ENCODE results near the gene SLF1.

DNA sequence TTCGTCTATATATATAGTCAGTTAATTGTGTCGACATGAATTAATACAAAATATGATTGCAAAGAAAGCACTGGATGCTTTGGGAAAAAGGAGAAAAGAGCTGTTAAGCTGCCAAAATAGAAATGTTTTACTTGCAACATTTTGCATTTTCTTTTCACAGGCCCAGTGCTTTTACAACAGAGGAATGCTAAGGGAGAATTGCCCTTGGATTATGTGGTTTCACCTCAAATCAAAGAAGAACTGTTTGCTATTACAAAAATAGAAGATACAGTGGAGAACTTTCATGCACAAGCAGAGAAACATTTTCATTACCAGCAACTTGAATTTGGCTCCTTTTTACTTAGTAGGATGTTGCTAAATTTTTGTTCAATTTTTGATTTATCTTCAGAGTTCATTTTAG is 76.2 kb downstream of the SLF1 start:
- TF ChIP-seq CTCF (IDR thresholded peaks at IDR 0.05), result no peak
- TF ChIP-seq POLR2A (IDR thresholded peaks at IDR 0.05), result no peak

Measured in right lobe of liver (tissue), 4 donors.